NCI-H69 (cell line): ENCODE results near the gene MYL3.
"Not testable (repeated sequence)": the region's sequence is repeated elsewhere in the genome, so short reads cannot be mapped to it uniquely, and the experiment has no call there.

ENCODE experiments used
- DNase-seq: peaks from one replicate; lab custom pipeline; 2025; lab: John Stamatoyannopoulos, UW

MYL3 gene

DNA sequence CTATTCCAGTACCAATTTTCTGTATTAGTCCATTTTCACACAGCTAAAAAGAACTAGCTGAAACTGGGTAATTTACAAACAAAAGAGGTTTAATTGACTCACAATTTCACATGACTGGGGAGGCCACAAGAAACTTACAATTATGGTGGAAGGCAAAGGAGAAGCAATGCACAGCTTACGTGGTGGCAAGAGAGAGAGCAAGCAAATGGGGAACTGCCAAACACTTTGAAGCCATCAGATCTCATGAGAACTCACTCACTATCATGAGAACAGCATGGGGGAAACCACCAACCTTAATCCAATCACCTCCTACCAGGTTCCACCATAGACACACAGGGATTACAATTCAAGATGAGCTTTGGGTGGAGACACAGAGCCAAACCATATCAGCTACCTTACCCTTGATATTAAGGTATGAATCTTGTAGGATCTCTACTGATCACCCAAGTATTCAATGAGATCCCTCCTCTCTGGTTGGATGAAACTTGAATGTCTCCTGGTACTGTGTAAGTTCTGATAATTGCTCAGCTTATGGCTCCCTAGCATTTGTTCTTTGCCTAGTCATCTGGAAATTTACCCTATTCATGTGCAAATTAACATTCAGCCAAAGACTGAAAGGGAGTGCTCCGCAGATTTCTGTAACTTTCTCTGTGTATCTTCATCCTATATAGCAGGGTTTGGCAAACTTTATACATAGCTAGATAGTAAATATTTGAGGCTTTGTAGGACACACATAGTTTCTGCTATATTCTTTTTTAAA, 38.9 kb downstream of the MYL3 start:
- DNase-seq: no peak

GRCh38 chr3:46823314-46823713, 39.9 kb downstream of the MYL3 start:
- DNase-seq: not testable (repeated sequence)

DNA sequence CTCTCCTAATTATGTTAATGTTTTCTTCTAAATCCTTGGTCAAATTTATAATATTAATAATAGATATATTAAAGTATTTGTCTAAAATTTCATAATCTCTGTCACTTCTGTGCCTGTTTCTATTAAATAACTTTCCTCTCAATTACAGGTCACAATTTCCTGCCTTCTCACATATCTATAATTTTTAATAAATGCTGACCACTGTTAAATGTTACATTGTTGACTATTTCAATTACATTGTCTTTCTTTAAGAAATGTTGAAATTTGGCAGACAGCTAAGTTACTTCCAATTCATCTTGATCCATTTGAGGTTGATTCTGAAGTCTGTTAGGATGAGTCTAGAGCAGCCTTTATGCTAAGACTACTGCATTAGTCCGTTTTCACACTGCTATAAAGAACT, 41.7 kb downstream of the MYL3 start:
- DNase-seq: no peak

DNA sequence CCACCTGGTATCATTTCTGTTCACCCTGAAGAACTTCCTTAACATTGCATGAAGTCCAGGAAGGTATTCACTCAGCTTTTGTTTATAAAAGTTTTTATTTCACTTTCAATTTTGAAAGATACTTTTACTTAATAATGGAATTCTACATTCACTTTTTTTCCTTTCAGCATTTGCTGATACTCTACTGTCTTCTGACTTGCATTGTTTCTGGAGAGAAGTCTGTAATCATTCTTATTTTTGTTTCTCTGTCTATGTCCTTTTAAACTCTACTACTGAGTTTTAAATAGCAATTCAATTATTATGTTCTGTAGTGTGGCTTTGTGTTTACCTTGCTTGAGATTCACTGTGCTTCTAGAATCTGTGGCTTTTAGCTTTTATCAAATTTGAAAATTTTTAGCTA, 42.4 kb downstream of the MYL3 start:
- no peak for DNase-seq

- peak; percentile 14 for DNase-seq
Observed at GRCh38 chr3:46812237-46812791, 50.9 kb downstream of the MYL3 start.

- no peak for DNase-seq
Observed at GRCh38 chr3:46811615-46812236, 51.5 kb downstream of the MYL3 start.

DNA sequence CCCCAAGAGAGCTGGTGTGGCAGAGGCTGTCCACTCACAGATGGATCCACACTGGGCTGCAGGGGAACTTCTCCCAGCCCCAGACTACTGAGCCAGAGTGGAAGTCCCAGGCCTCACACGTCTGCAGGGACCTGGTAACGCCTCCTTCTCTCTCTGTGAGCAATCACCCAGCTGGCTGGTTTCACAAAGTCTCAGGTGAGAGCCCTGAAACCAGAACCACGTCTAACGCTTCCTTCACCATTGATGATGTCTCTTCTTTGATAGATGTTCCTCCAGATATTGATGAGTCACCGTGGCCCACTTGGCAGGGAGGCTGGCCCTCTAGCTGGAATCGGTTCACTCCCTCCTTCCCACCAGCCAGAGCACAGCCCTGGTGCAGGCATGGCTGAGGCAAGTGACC, 54.5 kb downstream of the MYL3 start:
- not testable (repeated sequence) for DNase-seq
